GM06990 (cell line): ENCODE results near the gene EZR.
A peak's percentile ranks its signal among the peaks of the same experiment; 100 is the strongest.

ENCODE experiments used
- DNase-seq: peaks from one replicate; pipeline ENCODE4 v3.0.0-alpha.2; 2011; ENCODE audit not compliant: insufficient read length; ENCODE audit errors: extremely low read depth
- H3K27me3 ChIP-seq: replicated peaks from 2 replicates; pipeline ENCODE4 v1.6.0; 2011; ENCODE audit warnings: low read length; ENCODE audit not compliant: control insufficient read depth, insufficient read depth
- H3K36me3 ChIP-seq: 2 replicates; pipeline ENCODE4 v1.5.1; 2011; ENCODE audit warnings: low read length; ENCODE audit not compliant: control insufficient read depth, insufficient read depth
- H3K4me3 ChIP-seq: replicated peaks from 2 replicates; pipeline ENCODE4 v1.5.1; 2011; ENCODE audit warnings: low read depth, mild to moderate bottlenecking, control low read depth, low read length
- CTCF ChIP-seq: IDR thresholded peaks from 2 replicates; pipeline ENCODE4 v1.5.1; 2011; ENCODE audit warnings: low read length, control low read depth, mild to moderate bottlenecking, inconsistent platforms; ENCODE audit not compliant: insufficient read depth, poor library complexity, severe bottlenecking

EZR gene

GRCh38 chr6:158818581-158819212, 471 bp downstream of the EZR start:
- Histone ChIP-seq H3K27me3 (no peaks in the 10 kb centered on the region), H3K36me3 (peaks cover 4% of the 10 kb centered on the region), H3K4me3 (peak overlapping the region; percentile 86)
- TF ChIP-seq CTCF, result no peak
- DNase-seq, result peak; percentile 83

- H3K36me3 ChIP-seq, result peaks cover 4% of the 10 kb centered on the region
- peak overlapping the region; percentile 86 for H3K4me3 ChIP-seq
- no peak for TF ChIP-seq CTCF
- peak; percentile 83 for DNase-seq
- no peaks in the 10 kb centered on the region for H3K27me3 ChIP-seq
These were observed 1.2 kb downstream of the EZR start for GRCh38 chr6:158817728-158818580.

- Histone ChIP-seq H3K36me3 (peaks cover 4% of the 10 kb centered on the region), H3K27me3 (no peaks in the 10 kb centered on the region), H3K4me3 (peak overlapping the region; percentile 86)
- no peak for DNase-seq
- TF ChIP-seq CTCF, result no peak
These were observed 2.1 kb downstream of the EZR start for GRCh38 chr6:158816803-158817727.

- H3K4me3 ChIP-seq, result peak overlapping the region; percentile 86
- H3K27me3 ChIP-seq, result no peaks in the 10 kb centered on the region
- no peak for TF ChIP-seq CTCF
- no peak for DNase-seq
- H3K36me3 ChIP-seq, result peaks cover 4% of the 10 kb centered on the region
These were observed 2.8 kb downstream of the EZR start for GRCh38 chr6:158816329-158816728.

- Histone ChIP-seq H3K4me3 (peak overlapping the region; percentile 86), H3K36me3 (peaks cover 4% of the 10 kb centered on the region), H3K27me3 (no peaks in the 10 kb centered on the region)
- no peak for TF ChIP-seq CTCF
- DNase-seq, result no peak
These were observed 3.3 kb downstream of the EZR start for GRCh38 chr6:158815907-158816306.
